SK-N-MC (cell line): ENCODE measurements around the gene BOC.

ENCODE experiments used
- DNase-seq: peaks from one replicate; pipeline ENCODE4 v3.0.0-alpha.2; 2011; ENCODE audit warnings: low read depth, low spot score
- H3K27ac ChIP-seq: fragments of 200-600 bp; sonication (generic); 2 replicates; pipeline ENCODE4 v1.5.1; 2016; ENCODE audit warnings: mixed run types
- H3K36me3 ChIP-seq: fragments of 200-600 bp; sonication (generic); 2 replicates; pipeline ENCODE4 v1.6.1; 2017; ENCODE audit warnings: antibody characterized with exemption, low read length, mixed read lengths; ENCODE audit not compliant: insufficient read depth
- H3K4me3 ChIP-seq: fragments of 200-600 bp; sonication (generic); 2 replicates; pipeline ENCODE4 v1.5.1; 2016
- H3K9ac ChIP-seq: fragments of 200-600 bp; sonication (generic); 2 replicates; pipeline ENCODE4 v1.8.0; 2017; ENCODE audit warnings: mixed run types, mixed read lengths; ENCODE audit not compliant: insufficient read length
- H3K9me3 ChIP-seq: fragments of 200-600 bp; sonication (generic); 2 replicates; pipeline ENCODE4 v1.6.1; 2017; ENCODE audit warnings: low read depth, mild to moderate bottlenecking, antibody characterized with exemption, low read length, moderate library complexity, mixed read lengths
- EZH2 ChIP-seq: fragments of 200-600 bp; sonication (generic); IDR thresholded peaks from one replicate; pipeline ENCODE4 v1.6.1; 2017; ENCODE audit warnings: antibody characterized with exemption
- FOXP2 ChIP-seq: optimal IDR thresholded peaks from 2 replicates; pipeline ENCODE3; 2011; ENCODE audit warnings: mild to moderate bottlenecking, moderate library complexity; ENCODE audit not compliant: insufficient read depth; ENCODE audit errors: extremely low read length, control extremely low read depth
- POLR2AphosphoS5 ChIP-seq: IDR thresholded peaks from 2 replicates; pipeline ENCODE4 v1.6.1; 2012; ENCODE audit warnings: mild to moderate bottlenecking, low read depth, low read length, borderline replicate concordance

Gene BOC

DNA sequence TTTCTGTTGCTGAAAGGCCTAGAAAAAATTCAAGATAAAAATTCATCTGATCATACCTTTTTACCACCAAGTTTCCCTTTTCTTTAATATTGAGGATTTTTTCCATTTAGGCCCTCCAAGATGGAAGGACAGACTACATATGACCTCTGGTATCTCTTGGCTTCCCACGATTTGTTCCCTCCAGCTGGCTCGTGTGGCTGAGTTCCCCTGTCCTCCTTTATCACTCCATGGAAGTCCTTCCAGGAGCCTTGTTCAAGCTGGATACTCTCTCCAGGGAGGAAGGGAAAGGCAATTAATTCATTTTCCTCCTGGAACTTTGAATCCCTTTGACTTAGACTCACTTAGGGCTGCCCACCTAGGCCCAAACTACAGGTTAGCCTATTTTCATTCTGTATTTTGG, 119.4 kb downstream of the BOC start:
- no peak overlapping the region for H3K4me3 ChIP-seq
- 0 out of 2 replicates have a peak, but pooled peaks cover 5% of the 10 kb centered on the region for H3K36me3 ChIP-seq
- no peak overlapping the region for H3K27ac ChIP-seq
- H3K9me3 ChIP-seq: no peaks in the 10 kb centered on the region
- TF ChIP-seq FOXP2 (no peak), EZH2 (no peak)
- no peak for DNase-seq
- no peak overlapping the region for H3K9ac ChIP-seq

- Histone ChIP-seq H3K27ac (no peak overlapping the region), H3K9ac (no peak overlapping the region), H3K9me3 (no peaks in the 10 kb centered on the region), H3K4me3 (no peak overlapping the region), H3K36me3 (0 out of 2 replicates have a peak, but pooled peaks cover 2% of the 10 kb centered on the region)
- TF ChIP-seq EZH2 (no peak), POLR2AphosphoS5 (no peak), FOXP2 (no peak)
- DNase-seq: no peak
Measured at GRCh38 chr3:113331187-113331586, 119.8 kb downstream of the BOC start.
